ENCODE data around the gene SYTL3. TPM values are rescaled to one million over a fixed set of nuclear protein-coding genes. Genes with fewer than 3 reads are reported as not detected.
A peak's percentile ranks its signal among the peaks of the same experiment; 100 is the strongest.
"Not testable (repeated sequence)": the region's sequence is repeated elsewhere in the genome, so short reads cannot be mapped to it uniquely, and the experiment has no call there.

Gene SYTL3
- total and polyA plus RNA-seq, 2 experiments from 2014 or later, result 9.9 to 11.4 TPM

GRCh38 chr6:158630938-158631616, 18.8 kb upstream of the SYTL3 start:
- Histone ChIP-seq H3K36me3 (peaks cover 15% of the 10 kb centered on the region), H3K27ac (peak overlapping the region; percentile 24)

DNA sequence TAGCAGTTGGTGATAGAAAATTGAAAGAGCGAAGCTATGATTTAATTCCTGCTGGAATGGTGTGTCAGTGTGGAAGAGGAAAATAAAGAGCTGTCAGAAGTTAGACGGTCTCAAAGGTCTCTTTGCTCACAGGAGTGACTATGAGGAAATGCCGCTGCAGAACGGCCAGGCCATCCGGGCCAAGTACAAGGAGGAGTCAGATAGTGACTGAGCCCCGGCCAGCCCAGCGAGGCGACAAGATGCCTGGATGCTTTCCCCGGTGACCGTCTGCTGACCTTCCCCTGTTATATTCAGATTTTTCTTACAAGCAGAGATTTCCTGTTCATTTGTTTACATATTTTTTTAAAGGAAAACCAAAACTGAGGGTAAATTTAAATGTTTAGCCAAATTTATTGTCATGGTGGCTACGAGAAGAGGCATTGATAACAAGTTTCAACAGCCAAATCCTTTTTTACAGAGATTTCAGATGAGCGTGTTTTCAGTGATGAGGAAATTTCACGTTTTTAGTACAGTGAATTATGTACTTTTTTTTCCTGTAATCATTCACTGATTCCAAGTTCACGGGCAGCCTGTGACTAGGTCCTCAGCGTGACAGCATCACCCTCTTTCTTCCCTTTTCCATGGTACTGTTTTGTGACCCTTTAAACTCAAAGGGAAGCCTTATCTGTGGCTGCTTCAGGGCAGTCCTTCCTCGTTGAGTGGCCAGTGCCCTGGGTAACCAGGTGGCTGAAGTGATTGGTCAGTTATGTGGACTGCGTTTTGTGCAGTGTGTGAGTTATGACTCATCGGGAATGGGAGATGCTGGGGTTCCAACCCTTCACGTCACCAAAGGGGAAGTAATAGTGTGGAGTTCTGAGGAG, 17.9 kb upstream of the SYTL3 start:
- H3K27ac ChIP-seq, result peak overlapping the region; percentile 24
- H3K9me3 ChIP-seq (ENCODE audit: low read depth), result no peaks in the 10 kb centered on the region
- peak in 1 of 2 donors; percentile 86 for DNase-seq (ENCODE audit: low read depth in 1 of 2, low spot score in 1 of 2)
- H3K4me3 ChIP-seq, result no peak overlapping the region
- no peak for TF ChIP-seq CTCF (IDR thresholded peaks at IDR 0.05; ENCODE audit: low read depth, low read length)
- H3K36me3 ChIP-seq, result peaks cover 24% of the 10 kb centered on the region
- H3K4me1 ChIP-seq (ENCODE audit: low read depth), result peaks cover 40% of the 10 kb centered on the region
- no peaks in the 10 kb centered on the region for H3K27me3 ChIP-seq

More at GRCh38 chr6:158630938-158631616, 18.8 kb upstream of the SYTL3 start:
- Histone ChIP-seq H3K4me1 (ENCODE audit: low read depth) (peaks cover 40% of the 10 kb centered on the region), H3K9me3 (ENCODE audit: low read depth) (no peaks in the 10 kb centered on the region), H3K27me3 (no peaks in the 10 kb centered on the region), H3K4me3 (no peak overlapping the region)
- TF ChIP-seq CTCF (IDR thresholded peaks at IDR 0.05; ENCODE audit: low read depth, low read length), result peak; percentile 4
- DNase-seq (ENCODE audit: low read depth in 1 of 2, low spot score in 1 of 2), result peak in 1 of 2 donors; percentile 81

- Histone ChIP-seq H3K4me1 (ENCODE audit: low read depth) (peaks cover 33% of the 10 kb centered on the region), H3K36me3 (peaks cover 29% of the 10 kb centered on the region), H3K27ac (peak overlapping the region; percentile 24)
- H3K9me3 ChIP-seq (ENCODE audit: low read depth); DNase-seq (ENCODE audit: low read depth in 1 of 2, low spot score in 1 of 2); H3K4me3 ChIP-seq; H3K27me3 ChIP-seq: not testable (repeated sequence)
These were observed 17.2 kb upstream of the SYTL3 start for GRCh38 chr6:158632538-158633119.

- Histone ChIP-seq H3K27me3 (no peaks in the 10 kb centered on the region), H3K27ac (no peak overlapping the region), H3K9me3 (ENCODE audit: low read depth) (no peaks in the 10 kb centered on the region), H3K4me3 (no peak overlapping the region), H3K36me3 (peaks cover 29% of the 10 kb centered on the region), H3K4me1 (ENCODE audit: low read depth) (peaks cover 28% of the 10 kb centered on the region)
- DNase-seq (ENCODE audit: low read depth in 1 of 2, low spot score in 1 of 2), result no peak
- TF ChIP-seq CTCF (IDR thresholded peaks at IDR 0.05; ENCODE audit: low read depth, low read length), result no peak
These were observed 16.7 kb upstream of the SYTL3 start for GRCh38 chr6:158633127-158633526.

DNA sequence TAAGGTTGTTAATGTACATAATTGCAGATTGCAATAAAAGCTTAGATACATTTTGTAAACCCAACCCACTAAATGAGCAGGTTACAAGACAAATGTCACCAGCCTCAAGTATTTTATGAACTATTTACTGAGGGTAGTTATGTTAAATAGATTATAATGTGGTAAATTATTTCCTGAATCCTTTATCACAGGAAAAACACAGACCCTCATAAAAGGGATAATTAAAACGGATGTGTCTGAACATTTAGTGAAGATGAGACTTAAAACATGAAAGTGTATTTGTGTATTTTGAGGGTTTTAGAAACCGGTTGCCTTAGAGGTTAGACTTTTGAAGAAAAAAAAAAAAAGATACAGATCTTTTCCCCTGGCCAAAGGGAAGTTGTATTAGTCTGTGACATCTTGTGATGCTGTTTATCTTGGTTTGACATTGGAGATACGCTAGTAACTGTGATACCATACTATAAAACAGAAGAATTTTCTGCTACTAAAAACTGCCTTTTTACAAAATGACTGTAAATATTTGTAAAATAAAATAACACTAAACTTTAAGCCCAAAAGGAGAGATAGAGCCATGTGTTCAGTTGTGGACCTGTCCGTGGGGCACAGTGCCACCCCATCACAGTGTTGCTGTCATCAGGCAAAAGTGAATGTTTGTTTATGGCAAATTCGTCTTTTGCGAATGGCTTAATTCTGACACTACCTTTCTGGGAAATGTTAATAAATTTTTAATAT, 15.0 kb upstream of the SYTL3 start:
- no peak for TF ChIP-seq CTCF (IDR thresholded peaks at IDR 0.05; ENCODE audit: low read depth, low read length)
- H3K9me3 ChIP-seq (ENCODE audit: low read depth), result no peaks in the 10 kb centered on the region
- H3K4me1 ChIP-seq (ENCODE audit: low read depth), result peaks cover 11% of the 10 kb centered on the region
- H3K4me3 ChIP-seq, result no peak overlapping the region
- no peak for DNase-seq (ENCODE audit: low read depth in 1 of 2, low spot score in 1 of 2)
- peaks cover 29% of the 10 kb centered on the region for H3K36me3 ChIP-seq
- H3K27ac ChIP-seq, result peak overlapping the region; percentile 44
- no peaks in the 10 kb centered on the region for H3K27me3 ChIP-seq
